A673 (cell line): ENCODE results near the gene CCDC32. TPM values are rescaled to one million over a fixed set of nuclear protein-coding genes. Genes with fewer than 3 reads are reported as not detected.
"Not testable (repeated sequence)": the region's sequence is repeated elsewhere in the genome, so short reads cannot be mapped to it uniquely, and the experiment has no call there.

ENCODE experiments used
- BruUV-seq: library from RNA; stranded (reverse); fragments of 400-500 nt; replicated peaks from 2 replicates; lab custom pipeline; 2021; lab: Mats Ljungman, UMichigan
- CTCF ChIA-PET: fragments of 300-600 bp; sonication (Branson Sonifier 250); formaldehyde crosslinking; loops from one replicate; lab custom pipeline; 2022; ENCODE audit warnings: antibody characterized with exemption; lab: Charles Lee
- POLR2A ChIA-PET: fragments of 300-600 bp; sonication (Branson Sonifier 250); formaldehyde crosslinking; loops from one replicate; lab custom pipeline; 2022; ENCODE audit warnings: antibody characterized with exemption; ENCODE audit not compliant: low non-redundant PET; lab: Charles Lee
- DNase-seq: peaks from one replicate; pipeline ENCODE4 v3.0.0-alpha.2; 2015; ENCODE audit warnings: low spot score
- H3K27ac ChIP-seq: fragments of 200-600 bp; sonication (generic); 2 replicates; pipeline ENCODE4 v1.5.1; 2016; ENCODE audit warnings: mixed run types, low read depth, mild to moderate bottlenecking, mixed read lengths, antibody characterized with exemption, low read length; ENCODE audit not compliant: poor library complexity, severe bottlenecking
- H3K27me3 ChIP-seq: fragments of 200-600 bp; sonication (generic); replicated peaks from 2 replicates; pipeline ENCODE4 v1.6.1; 2017; ENCODE audit warnings: mixed run types, low read depth, mild to moderate bottlenecking, mixed read lengths, antibody characterized with exemption, low read length; ENCODE audit not compliant: insufficient read depth, poor library complexity
- H3K36me3 ChIP-seq: fragments of 200-600 bp; sonication (generic); 2 replicates; pipeline ENCODE4 v1.6.1; 2016; ENCODE audit warnings: mixed run types, mild to moderate bottlenecking, mixed read lengths, antibody characterized with exemption, low read length; ENCODE audit not compliant: insufficient read depth, poor library complexity, severe bottlenecking
- H3K4me1 ChIP-seq: fragments of 200-600 bp; sonication (generic); 2 replicates; pipeline ENCODE4 v1.6.1; 2017; ENCODE audit warnings: mixed run types, mild to moderate bottlenecking, mixed read lengths, antibody characterized with exemption, low read length; ENCODE audit not compliant: insufficient read depth, poor library complexity, severe bottlenecking
- H3K4me3 ChIP-seq: fragments of 200-600 bp; sonication (generic); 2 replicates; pipeline ENCODE4 v1.5.1; 2016; ENCODE audit warnings: low read depth, mixed run types, mild to moderate bottlenecking, mixed read lengths, low read length; ENCODE audit not compliant: poor library complexity, severe bottlenecking
- H3K9me3 ChIP-seq: fragments of 200-600 bp; sonication (generic); 2 replicates; pipeline ENCODE4 v1.6.1; 2016; ENCODE audit warnings: mixed run types, low read depth, mild to moderate bottlenecking, mixed read lengths, antibody characterized with exemption, low read length; ENCODE audit not compliant: poor library complexity, severe bottlenecking
- EZH2 ChIP-seq: fragments of 200-600 bp; sonication (generic); IDR thresholded peaks from 2 replicates; pipeline ENCODE4 v1.6.1; 2017; ENCODE audit warnings: borderline replicate concordance, low read depth, mild to moderate bottlenecking, mixed read lengths, antibody characterized with exemption, low read length; ENCODE audit not compliant: poor library complexity, severe bottlenecking
- intact Hi-C: fragments of 100-400 bp; cut with micrococcal nuclease; formaldehyde crosslinking; loops from one replicate; pipeline ENCODE4 v1.10.0; 2022; ENCODE audit not compliant: unreplicated experiment
- total RNA-seq: library from RNA; stranded (reverse); gene quantifications from 2 replicates; pipeline ENCODE4 v1.2.3, GENCODE V29; 2021
- TF ChIP-seq, protein P1 (sequence below): fragments of 300-800, 200-600 bp; sonication (generic); conservative IDR thresholded peaks from 2 replicates; pipeline ENCODE4 v1.5.1; 2017; ENCODE audit warnings: low read depth, mild to moderate bottlenecking, antibody characterized with exemption, low read length, moderate library complexity, mixed read lengths

Gene CCDC32
- total RNA-seq, 1 experiment from 2014 or later: 10.4 TPM

DNA sequence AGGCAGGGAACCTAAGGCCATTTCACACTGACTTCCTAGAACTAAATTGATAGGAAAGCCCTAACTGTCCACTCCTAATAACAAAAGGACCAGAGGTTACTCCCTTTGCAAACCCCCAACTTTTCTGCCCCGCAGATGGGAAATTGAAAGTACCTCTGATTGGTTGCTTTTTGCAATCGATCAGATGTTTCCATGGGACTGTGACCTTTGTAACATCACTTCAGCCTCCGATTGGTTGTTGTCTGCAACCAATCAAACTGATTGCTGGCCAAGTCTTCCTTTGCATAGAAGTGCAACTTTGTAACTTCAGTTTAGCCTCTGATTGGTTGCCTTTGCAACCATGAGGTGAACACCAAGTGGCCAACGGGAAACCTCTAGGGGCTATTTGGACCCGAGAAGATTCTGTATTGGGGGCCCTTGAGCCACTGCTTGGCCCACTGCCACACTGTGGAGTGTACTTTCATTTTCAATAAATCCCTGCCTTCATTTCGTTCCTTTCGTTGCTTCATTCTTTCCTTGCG is 17.9 kb upstream of the CCDC32 start:
- H3K36me3 ChIP-seq: no peaks in the 10 kb centered on the region
- no peak for DNase-seq
- CTCF ChIA-PET: no interaction called here
- H3K9me3 ChIP-seq: no peaks in the 10 kb centered on the region
- intact Hi-C loops: no loop called here
- H3K4me3 ChIP-seq: peak overlapping the region; percentile 19
- H3K4me1 ChIP-seq: no peaks in the 10 kb centered on the region
- no peak overlapping the region for H3K27ac ChIP-seq
- no peaks in the 10 kb centered on the region for H3K27me3 ChIP-seq
- BruUV-seq: no TSS peak
- POLR2A ChIA-PET: no interaction called here
- TF ChIP-seq, protein P1, sequence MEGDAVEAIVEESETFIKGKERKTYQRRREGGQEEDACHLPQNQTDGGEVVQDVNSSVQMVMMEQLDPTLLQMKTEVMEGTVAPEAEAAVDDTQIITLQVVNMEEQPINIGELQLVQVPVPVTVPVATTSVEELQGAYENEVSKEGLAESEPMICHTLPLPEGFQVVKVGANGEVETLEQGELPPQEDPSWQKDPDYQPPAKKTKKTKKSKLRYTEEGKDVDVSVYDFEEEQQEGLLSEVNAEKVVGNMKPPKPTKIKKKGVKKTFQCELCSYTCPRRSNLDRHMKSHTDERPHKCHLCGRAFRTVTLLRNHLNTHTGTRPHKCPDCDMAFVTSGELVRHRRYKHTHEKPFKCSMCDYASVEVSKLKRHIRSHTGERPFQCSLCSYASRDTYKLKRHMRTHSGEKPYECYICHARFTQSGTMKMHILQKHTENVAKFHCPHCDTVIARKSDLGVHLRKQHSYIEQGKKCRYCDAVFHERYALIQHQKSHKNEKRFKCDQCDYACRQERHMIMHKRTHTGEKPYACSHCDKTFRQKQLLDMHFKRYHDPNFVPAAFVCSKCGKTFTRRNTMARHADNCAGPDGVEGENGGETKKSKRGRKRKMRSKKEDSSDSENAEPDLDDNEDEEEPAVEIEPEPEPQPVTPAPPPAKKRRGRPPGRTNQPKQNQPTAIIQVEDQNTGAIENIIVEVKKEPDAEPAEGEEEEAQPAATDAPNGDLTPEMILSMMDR: no peak

DNA sequence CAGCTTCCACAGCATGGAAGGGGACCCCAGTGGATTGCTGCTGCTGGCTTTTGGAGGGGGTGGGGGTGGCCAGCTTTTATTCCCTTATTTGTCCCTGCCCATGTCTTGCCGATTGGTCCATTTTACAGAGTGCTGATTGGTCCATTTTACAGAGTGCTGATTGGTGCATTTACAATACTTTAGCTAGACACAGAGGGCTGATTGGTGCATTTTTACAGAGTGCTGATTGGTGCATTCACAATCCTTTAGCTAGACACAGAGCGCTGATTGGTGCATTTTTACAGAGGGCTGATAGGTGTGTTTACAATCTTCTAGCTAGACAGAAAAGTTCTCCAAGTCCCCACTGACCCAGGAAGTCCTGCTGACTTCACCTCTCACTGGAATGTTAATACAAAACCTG is 17.0 kb upstream of the CCDC32 start:
- CTCF ChIA-PET: interaction anchor here (0.6 kb wide), 1 partner anchor 76 kb away, joined by 4 read pairs; no protein-coding TSS in a partner anchor
- H3K27me3 ChIP-seq, H3K36me3 ChIP-seq, H3K9me3 ChIP-seq, DNase-seq, intact Hi-C loops, H3K27ac ChIP-seq, H3K4me1 ChIP-seq, BruUV-seq, H3K4me3 ChIP-seq, POLR2A ChIA-PET: not testable (repeated sequence)

DNA sequence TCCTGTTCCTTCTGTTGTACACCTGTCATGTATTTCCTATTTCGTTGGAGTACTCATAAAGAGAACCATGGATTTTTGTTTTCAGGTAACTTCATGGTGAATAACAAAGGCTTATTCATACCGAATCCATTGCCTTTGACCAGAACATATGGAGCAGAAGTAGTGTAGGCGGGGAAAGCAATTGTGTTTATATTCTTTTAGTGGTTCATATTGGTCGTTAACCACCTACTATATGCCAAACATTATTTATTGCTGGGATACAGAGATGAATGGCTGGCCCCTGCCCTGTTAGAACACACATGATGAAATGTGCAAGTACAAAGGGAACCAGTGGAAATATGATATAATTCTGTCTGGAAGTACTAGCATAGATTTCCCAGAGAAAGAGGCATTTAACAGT is 14.1 kb upstream of the CCDC32 start:
- CTCF ChIA-PET: no interaction called here
- BruUV-seq: no TSS peak
- H3K36me3 ChIP-seq: peaks cover 13% of the 10 kb centered on the region
- TF ChIP-seq, protein P1: no peak
- TF ChIP-seq EZH2: no peak
- DNase-seq: no peak
- POLR2A ChIA-PET: no interaction called here
- H3K4me3 ChIP-seq: no peak overlapping the region
- H3K4me1 ChIP-seq: no peaks in the 10 kb centered on the region
- no peak overlapping the region for H3K27ac ChIP-seq
- intact Hi-C loops: no loop called here
- no peaks in the 10 kb centered on the region for H3K27me3 ChIP-seq
- no peaks in the 10 kb centered on the region for H3K9me3 ChIP-seq

DNA sequence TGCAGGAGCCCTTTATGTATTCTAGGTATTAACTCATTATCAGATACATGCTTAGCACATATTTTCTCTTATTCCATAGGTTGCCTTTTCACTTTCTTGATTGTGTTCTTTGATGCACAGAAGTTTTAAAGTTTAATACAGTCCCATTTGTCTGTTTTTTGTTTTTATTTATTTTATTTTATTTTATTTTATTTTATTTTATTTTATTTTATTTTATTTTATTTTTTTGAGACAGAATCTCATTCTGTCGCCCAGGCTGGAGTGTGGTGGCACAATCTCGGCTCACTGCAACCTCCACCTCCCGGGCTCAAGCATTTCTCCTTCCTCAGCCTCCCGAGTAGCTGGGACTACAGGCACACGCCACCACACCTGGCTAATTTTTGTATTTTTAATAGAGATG is 12.1 kb upstream of the CCDC32 start:
- H3K27me3 ChIP-seq, BruUV-seq, intact Hi-C loops, H3K9me3 ChIP-seq, H3K27ac ChIP-seq, POLR2A ChIA-PET, H3K4me1 ChIP-seq, CTCF ChIA-PET, DNase-seq, H3K4me3 ChIP-seq: not testable (repeated sequence)
- peaks cover 16% of the 10 kb centered on the region for H3K36me3 ChIP-seq
